Transverse colon (tissue), 4 donors: ENCODE measurements around the gene DCBLD2. TPM values are rescaled to one million over a fixed set of nuclear protein-coding genes. Genes with fewer than 3 reads are reported as not detected.
"Not testable (repeated sequence)": the region's sequence is repeated elsewhere in the genome, so short reads cannot be mapped to it uniquely, and the experiment has no call there.

ENCODE experiments used
- DNase-seq: peaks from one replicate; pipeline ENCODE4 v3.0.0-alpha.2; 2019
- H3K27ac ChIP-seq, 4 donors: fragments of 200-600 bp; sonication (generic); 2 replicates each; pipeline ENCODE4 v1.5.1; 2016 to 2018; ENCODE audit warnings: inconsistent platforms in 4 of 4
- H3K27me3 ChIP-seq: fragments of 200-600 bp; sonication (generic); 2 replicates; pipeline ENCODE4 v1.5.1; 2017; ENCODE audit warnings: inconsistent platforms
- H3K36me3 ChIP-seq, 4 donors: fragments of 200-600 bp; sonication (generic); 2 replicates each; pipeline ENCODE4 v1.5.1; 2017 to 2019; ENCODE audit warnings: inconsistent platforms in 4 of 4
- H3K4me1 ChIP-seq, 4 donors: fragments of 200-600 bp; sonication (generic); 2 replicates each; pipeline ENCODE4 v1.5.1; 2017 to 2020; ENCODE audit warnings: inconsistent platforms in 4 of 4
- H3K4me3 ChIP-seq, 4 donors: fragments of 200-600 bp; sonication (generic); 1 replicate in 1 of 4; 2 replicates in 3 of 4; pipeline versions ENCODE4 v1.5.1 to v1.6.1; 2017 to 2019; ENCODE audit warnings: inconsistent platforms in 4 of 4
- H3K9me3 ChIP-seq, 2 donors: fragments of 200-600 bp; sonication (generic); 2 replicates each; pipeline ENCODE4 v1.5.1; 2017 to 2019; ENCODE audit warnings: inconsistent platforms in 2 of 2
- EP300 ChIP-seq: sonication (generic); formaldehyde crosslinking; IDR thresholded peaks from one replicate; pipeline ENCODE4 v1.6.1; 2017; ENCODE audit warnings: antibody characterized with exemption, low read depth
- POLR2A ChIP-seq: fragments of 450-650 bp; IDR thresholded peaks from one replicate; pipeline ENCODE4 v1.6.1; 2016; ENCODE audit warnings: antibody characterized with exemption, mild to moderate bottlenecking, moderate library complexity
- POLR2AphosphoS5 ChIP-seq, 3 donors: sonication (generic); formaldehyde crosslinking; IDR thresholded peaks; one replicate each; pipeline ENCODE4 v1.6.1; 2016; ENCODE audit warnings: antibody characterized with exemption in 3 of 3
- WGBS, 2 donors: methylation state at CpG; one replicate each; pipeline ENCODE4 v1.1.5; 2018; ENCODE audit warnings: low coverage in 1 of 2; 5-methylcytosine and 5-hydroxymethylcytosine counted together
- in situ Hi-C, 4 donors: fragments of 200-750 bp; cut with MboI; loops; one replicate each; pipeline versions ENCODE4 v1.15.0 to v1.15.1; 2017; ENCODE audit warnings: low sequenced_read_pairs in 3 of 4, low pct_ligation_motif_present in 1 of 4, low pct_unique_long_range_greater_than_20kb in 1 of 4
- intact Hi-C: fragments of 100-400 bp; cut with DNase I; formaldehyde crosslinking; loops from one replicate; pipeline ENCODE4 v1.15.1; 2023; ENCODE audit warnings: low total_unique reads
- total RNA-seq, 4 donors: library from RNA; depleted of rRNA; stranded (reverse); fragments of >200 nt; gene quantifications; one replicate each; pipeline ENCODE4 v1.1.0, GENCODE V29; 2016
- TF ChIP-seq, protein P1 (sequence below), 5 experiments: fragments of 200-600 bp in 3 of 5; fragments of 450-650 bp in 2 of 5; sonication (generic) in 3 of 5; IDR thresholded peaks; 1 replicate in 2 of 5; 2 replicates in 3 of 5; pipeline ENCODE4 v1.5.1; 2016 to 2017; ENCODE audit warnings: antibody characterized with exemption in 5 of 5, inconsistent platforms in 3 of 5, mild to moderate bottlenecking in 2 of 5, moderate library complexity in 1 of 5

DCBLD2 gene
- total RNA-seq, 4 donors from 2014 or later, result 14.3 to 20.6 (median 18.4) TPM

GRCh38 chr3:98843266-98843959 lies 58.1 kb downstream of the DCBLD2 start:
- in situ Hi-C loops, result no loop called here
- WGBS, 2 donors, result 68 to 74% methylated on average over 7 of the region's 7 CpGs
- Histone ChIP-seq H3K27ac (no peak overlapping the region), H3K4me3 (no peak overlapping the region), H3K36me3 (peaks cover 0 to under 1% (median 0%) of the 10 kb centered on the region in 4 donors), H3K4me1 (no peaks in the 10 kb centered on the region), H3K9me3 (peaks cover 0 to 6% of the 10 kb centered on the region in 2 donors), H3K27me3 (no peaks in the 10 kb centered on the region)
- DNase-seq, result no peak
- intact Hi-C loops, result no loop called here
- TF ChIP-seq POLR2A (no peak), POLR2AphosphoS5 (IDR thresholded peaks at IDR 0.05) (no peak), EP300 (no peak)
- TF ChIP-seq, protein P1, sequence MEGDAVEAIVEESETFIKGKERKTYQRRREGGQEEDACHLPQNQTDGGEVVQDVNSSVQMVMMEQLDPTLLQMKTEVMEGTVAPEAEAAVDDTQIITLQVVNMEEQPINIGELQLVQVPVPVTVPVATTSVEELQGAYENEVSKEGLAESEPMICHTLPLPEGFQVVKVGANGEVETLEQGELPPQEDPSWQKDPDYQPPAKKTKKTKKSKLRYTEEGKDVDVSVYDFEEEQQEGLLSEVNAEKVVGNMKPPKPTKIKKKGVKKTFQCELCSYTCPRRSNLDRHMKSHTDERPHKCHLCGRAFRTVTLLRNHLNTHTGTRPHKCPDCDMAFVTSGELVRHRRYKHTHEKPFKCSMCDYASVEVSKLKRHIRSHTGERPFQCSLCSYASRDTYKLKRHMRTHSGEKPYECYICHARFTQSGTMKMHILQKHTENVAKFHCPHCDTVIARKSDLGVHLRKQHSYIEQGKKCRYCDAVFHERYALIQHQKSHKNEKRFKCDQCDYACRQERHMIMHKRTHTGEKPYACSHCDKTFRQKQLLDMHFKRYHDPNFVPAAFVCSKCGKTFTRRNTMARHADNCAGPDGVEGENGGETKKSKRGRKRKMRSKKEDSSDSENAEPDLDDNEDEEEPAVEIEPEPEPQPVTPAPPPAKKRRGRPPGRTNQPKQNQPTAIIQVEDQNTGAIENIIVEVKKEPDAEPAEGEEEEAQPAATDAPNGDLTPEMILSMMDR (IDR thresholded peaks at IDR 0.05), result no peak

- TF ChIP-seq EP300 (no peak), POLR2AphosphoS5 (IDR thresholded peaks at IDR 0.05) (no peak), POLR2A (no peak)
- TF ChIP-seq, protein P1 (IDR thresholded peaks at IDR 0.05), result no peak
- no peak overlapping the region for H3K27ac ChIP-seq
- in situ Hi-C loops (no loop called here), intact Hi-C loops (no loop called here)
- H3K36me3 ChIP-seq, result no peaks in the 10 kb centered on the region
- no peaks in the 10 kb centered on the region for H3K27me3 ChIP-seq
- no peaks in the 10 kb centered on the region for H3K9me3 ChIP-seq
- WGBS, 2 donors, result 91 to 94% methylated on average over 3 of the region's 3 CpGs
- no peak overlapping the region for H3K4me3 ChIP-seq
- no peaks in the 10 kb centered on the region for H3K4me1 ChIP-seq
- no peak for DNase-seq
These were observed 61.6 kb downstream of the DCBLD2 start for GRCh38 chr3:98839846-98840245.

DNA sequence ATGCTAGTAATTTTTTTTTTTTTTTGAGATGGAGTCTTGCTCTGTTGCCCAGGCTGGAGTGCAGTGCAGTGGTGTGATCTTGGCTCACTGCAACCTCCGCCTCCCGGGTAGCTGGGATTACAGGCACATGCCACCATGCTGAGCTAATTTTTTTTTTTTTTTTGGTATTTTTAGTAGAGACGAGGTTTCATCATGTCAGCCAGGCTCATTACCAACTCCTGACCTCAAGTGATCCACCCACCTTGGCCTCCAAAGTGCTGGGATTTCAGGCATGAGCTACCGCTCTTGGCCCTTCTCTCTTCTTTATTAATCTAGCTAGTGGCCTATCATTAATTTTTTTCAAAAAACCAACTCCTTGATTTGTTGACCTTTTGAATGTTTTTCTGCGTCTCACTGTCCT lies 70.4 kb downstream of the DCBLD2 start:
- in situ Hi-C loops, result not testable (repeated sequence)

GRCh38 chr3:98829246-98829832 lies 72.2 kb downstream of the DCBLD2 start:
- H3K4me3 ChIP-seq, result no peak overlapping the region
- H3K27me3 ChIP-seq, result no peaks in the 10 kb centered on the region
- intact Hi-C loops (no loop called here), in situ Hi-C loops (no loop called here)
- 100% methylated on average over 1 of the region's 1 CpG for WGBS, 2 donors
- DNase-seq, result no peak
- H3K4me1 ChIP-seq, result no peaks in the 10 kb centered on the region
- peaks cover 0 to 6% of the 10 kb centered on the region in 2 donors for H3K9me3 ChIP-seq
- no peaks in the 10 kb centered on the region for H3K36me3 ChIP-seq
- no peak overlapping the region for H3K27ac ChIP-seq
- no peak for TF ChIP-seq EP300
- TF ChIP-seq POLR2A, result no peak
- TF ChIP-seq, protein P1 (IDR thresholded peaks at IDR 0.05), result no peak
- no peak for TF ChIP-seq POLR2AphosphoS5 (IDR thresholded peaks at IDR 0.05)

More for the DNA sequence above, 70.4 kb downstream of the DCBLD2 start:
- H3K27ac ChIP-seq, intact Hi-C loops, H3K4me3 ChIP-seq, H3K4me1 ChIP-seq, H3K27me3 ChIP-seq, DNase-seq, H3K36me3 ChIP-seq, H3K9me3 ChIP-seq: not testable (repeated sequence)
- WGBS, 2 donors, result 93 to 95% methylated on average over 5 of the region's 5 CpGs
